Panc1 (cell line): ENCODE results near the gene SEMA4D.

Source experiments
- CTCF ChIP-seq: fragments of 450-650 bp; IDR thresholded peaks from 2 replicates; pipeline ENCODE4 v1.5.1; 2017; ENCODE audit warnings: mild to moderate bottlenecking
- SIN3A ChIP-seq: IDR thresholded peaks from 2 replicates; pipeline ENCODE4 v1.6.1; 2012; ENCODE audit warnings: low read depth, mild to moderate bottlenecking, low read length, moderate library complexity, borderline replicate concordance; ENCODE audit not compliant: insufficient read depth

DNA sequence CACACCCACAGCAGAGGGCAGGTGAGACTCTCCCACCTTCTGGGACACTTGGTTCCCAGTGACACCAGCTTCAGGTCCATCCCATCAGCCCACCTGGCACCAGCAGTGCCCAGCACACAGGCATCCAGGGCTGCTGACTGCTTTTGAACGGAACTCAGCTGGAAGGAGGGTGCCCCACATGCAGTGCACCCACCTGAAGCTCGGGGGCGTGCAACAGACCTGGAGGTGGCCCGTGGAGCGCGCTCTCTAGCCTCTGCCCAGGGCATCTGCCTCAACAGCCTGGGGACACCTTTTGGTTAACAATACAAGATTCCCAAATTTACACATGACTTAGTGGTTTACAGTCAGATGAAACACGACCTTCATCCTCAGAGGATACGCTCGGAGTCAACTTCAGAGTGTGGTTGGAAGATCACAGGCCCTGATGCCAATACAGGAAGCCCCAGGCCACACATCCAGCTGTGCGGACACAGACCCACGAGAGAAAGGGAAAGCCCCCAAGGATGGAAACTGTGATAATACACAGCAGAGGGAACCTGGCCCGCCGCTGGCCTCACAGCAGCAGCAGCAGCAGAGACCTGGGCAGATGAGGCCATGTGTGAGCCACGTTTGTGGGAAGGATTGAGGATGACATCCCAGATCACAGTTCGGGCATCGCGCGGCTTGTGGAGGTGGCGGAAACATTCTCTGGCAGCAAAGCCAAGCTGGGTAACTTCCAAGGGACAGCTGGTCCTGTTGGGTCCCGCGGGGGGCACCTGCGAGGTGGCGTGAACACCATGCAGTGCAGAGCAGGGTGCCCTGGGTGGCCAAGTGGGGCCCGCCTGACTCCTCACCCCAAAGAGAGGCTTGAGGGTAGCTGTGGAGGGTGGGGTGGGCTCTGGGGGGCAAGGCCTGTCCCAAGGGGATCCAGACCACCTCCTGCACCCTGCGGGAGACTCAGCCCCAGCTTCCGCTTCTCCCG, 115.6 kb downstream of the SEMA4D start:
- TF ChIP-seq CTCF, result no peak
- no peak for TF ChIP-seq SIN3A
